ENCODE results near the gene RAX2. TPM values are rescaled to one million over a fixed set of nuclear protein-coding genes. Genes with fewer than 3 reads are reported as not detected.
"Not testable (repeated sequence)": the region's sequence is repeated elsewhere in the genome, so short reads cannot be mapped to it uniquely, and the experiment has no call there.

The RAX2 gene
- total and polyA plus RNA-seq, 2 donors (not counting 1 experiment from before 2014, with no cell fraction given), result not detected

DNA sequence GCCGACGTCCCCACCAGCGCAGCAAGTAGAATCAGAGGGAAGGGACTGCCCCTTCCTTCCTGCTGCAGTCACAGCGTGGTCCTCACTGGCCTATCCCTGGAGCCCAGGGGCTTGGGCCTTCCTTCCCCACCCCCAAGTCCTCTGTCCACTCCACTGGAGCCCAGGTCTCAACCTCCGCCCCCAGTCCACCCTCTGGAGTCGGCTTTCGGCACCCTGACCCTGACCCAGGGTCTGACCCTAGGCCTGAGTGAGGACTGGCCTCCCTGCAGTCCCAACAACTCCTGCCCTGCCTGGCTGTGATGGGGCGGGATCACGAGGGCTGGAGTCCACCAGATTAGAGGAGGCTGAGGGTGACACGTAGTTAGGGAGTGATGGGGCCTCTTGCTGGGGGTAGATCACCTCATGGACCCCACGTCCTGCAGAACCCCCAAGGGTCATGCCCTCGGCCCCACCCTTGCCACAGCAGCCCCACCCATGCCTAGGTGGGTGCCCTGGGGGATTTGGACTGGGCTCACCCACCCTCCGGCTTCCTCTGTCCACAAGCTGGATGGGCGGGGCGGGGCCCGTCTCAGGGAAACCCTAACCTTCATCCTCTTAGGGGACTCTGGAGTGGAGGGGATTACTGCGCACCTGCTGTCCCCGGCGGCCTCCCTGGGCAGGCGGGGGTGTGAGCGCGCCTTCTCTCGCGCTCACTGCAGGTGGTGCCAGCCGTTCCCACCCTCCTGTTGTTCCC is 3.8 kb downstream of the RAX2 start:
- Histone ChIP-seq H3K4me1 (ENCODE audit: control insufficient read depth, extremely low read depth, insufficient read depth, low read length) (peaks cover 2% of the 10 kb centered on the region), H3K4me2 (ENCODE audit: extremely low read depth, insufficient read depth, low read length) (no peak overlapping the region), H3K36me3 (ENCODE audit: control insufficient read depth, insufficient read depth, low read length) (peaks cover 3% of the 10 kb centered on the region), H2AFZ (ENCODE audit: low read length) (no peak overlapping the region), H3K9ac (ENCODE audit: insufficient read depth, low read length) (no peak overlapping the region), H3K4me3 (replicated peaks in 1 of 4; ENCODE audit: control extremely low read depth in 1 of 4, insufficient read depth in 1 of 4, low read depth in 3 of 4, low read length in 4 of 4) (no peak overlapping the region), H3K27ac (ENCODE audit: insufficient read depth, low read length) (no peak overlapping the region), H4K20me1 (ENCODE audit: control insufficient read depth, extremely low read depth, insufficient read depth, low read length) (no peaks in the 10 kb centered on the region), H3K27me3 (ENCODE audit: control insufficient read depth, insufficient read depth, low read length) (no peaks in the 10 kb centered on the region), H3K79me2 (ENCODE audit: control insufficient read depth, insufficient read depth, low read length) (peaks cover 2% of the 10 kb centered on the region), H3K9me3 (ENCODE audit: control insufficient read depth, insufficient read depth, low read depth, low read length) (no peaks in the 10 kb centered on the region)
- TF ChIP-seq CTCF (conservative IDR thresholded peaks at IDR 0.05 in 1 of 2, IDR thresholded peaks at IDR 0.05 in 1 of 2; ENCODE audit: low read depth in 1 of 2, low read length in 2 of 2) (no peak), EZH2 (IDR thresholded peaks at IDR 0.05; ENCODE audit: low read length, missing control alignments) (no peak)
- no peak for DNase-seq (ENCODE audit: low read depth in 2 of 2)

- H3K36me3 ChIP-seq (ENCODE audit: control insufficient read depth, insufficient read depth, low read length), result peaks cover 3% of the 10 kb centered on the region
- no peak overlapping the region for H3K27ac ChIP-seq (ENCODE audit: insufficient read depth, low read length)
- H3K4me3 ChIP-seq (replicated peaks in 1 of 4; ENCODE audit: control extremely low read depth in 1 of 4, insufficient read depth in 1 of 4, low read depth in 3 of 4, low read length in 4 of 4), result no peak overlapping the region
- H3K4me2 ChIP-seq (ENCODE audit: extremely low read depth, insufficient read depth, low read length), result no peak overlapping the region
- no peak for DNase-seq (ENCODE audit: low read depth in 2 of 2)
- no peaks in the 10 kb centered on the region for H3K27me3 ChIP-seq (ENCODE audit: control insufficient read depth, insufficient read depth, low read length)
- TF ChIP-seq EZH2 (IDR thresholded peaks at IDR 0.05; ENCODE audit: low read length, missing control alignments) (no peak), CTCF (conservative IDR thresholded peaks at IDR 0.05 in 1 of 2, IDR thresholded peaks at IDR 0.05 in 1 of 2; ENCODE audit: low read depth in 1 of 2, low read length in 2 of 2) (no peak)
- H4K20me1 ChIP-seq (ENCODE audit: control insufficient read depth, extremely low read depth, insufficient read depth, low read length), result no peaks in the 10 kb centered on the region
- H3K4me1 ChIP-seq (ENCODE audit: control insufficient read depth, extremely low read depth, insufficient read depth, low read length), result peaks cover 2% of the 10 kb centered on the region
- no peak overlapping the region for H3K9ac ChIP-seq (ENCODE audit: insufficient read depth, low read length)
- no peaks in the 10 kb centered on the region for H3K9me3 ChIP-seq (ENCODE audit: control insufficient read depth, insufficient read depth, low read depth, low read length)
- H2AFZ ChIP-seq (ENCODE audit: low read length), result no peak overlapping the region
- H3K79me2 ChIP-seq (ENCODE audit: control insufficient read depth, insufficient read depth, low read length), result peaks cover 4% of the 10 kb centered on the region
Observed at GRCh38 chr19:3767050-3767449, 5.0 kb downstream of the RAX2 start.

- no peaks in the 10 kb centered on the region for H4K20me1 ChIP-seq (ENCODE audit: control insufficient read depth, extremely low read depth, insufficient read depth, low read length)
- peaks cover 2% of the 10 kb centered on the region for H3K4me1 ChIP-seq (ENCODE audit: control insufficient read depth, extremely low read depth, insufficient read depth, low read length)
- H3K4me3 ChIP-seq (replicated peaks in 1 of 4; ENCODE audit: control extremely low read depth in 1 of 4, insufficient read depth in 1 of 4, low read depth in 3 of 4, low read length in 4 of 4), result no peak overlapping the region
- H3K27me3 ChIP-seq (ENCODE audit: control insufficient read depth, insufficient read depth, low read length), result no peaks in the 10 kb centered on the region
- H3K9ac ChIP-seq (ENCODE audit: insufficient read depth, low read length), result no peak overlapping the region
- H2AFZ ChIP-seq (ENCODE audit: low read length), result no peak overlapping the region
- DNase-seq (ENCODE audit: low read depth in 2 of 2), result no peak
- peaks cover 4% of the 10 kb centered on the region for H3K79me2 ChIP-seq (ENCODE audit: control insufficient read depth, insufficient read depth, low read length)
- no peak overlapping the region for H3K27ac ChIP-seq (ENCODE audit: insufficient read depth, low read length)
- TF ChIP-seq CTCF (conservative IDR thresholded peaks at IDR 0.05 in 1 of 2, IDR thresholded peaks at IDR 0.05 in 1 of 2; ENCODE audit: low read depth in 1 of 2, low read length in 2 of 2) (no peak), EZH2 (IDR thresholded peaks at IDR 0.05; ENCODE audit: low read length, missing control alignments) (no peak)
- no peaks in the 10 kb centered on the region for H3K9me3 ChIP-seq (ENCODE audit: control insufficient read depth, insufficient read depth, low read depth, low read length)
- no peak overlapping the region for H3K4me2 ChIP-seq (ENCODE audit: extremely low read depth, insufficient read depth, low read length)
- peaks cover 3% of the 10 kb centered on the region for H3K36me3 ChIP-seq (ENCODE audit: control insufficient read depth, insufficient read depth, low read length)
Observed at GRCh38 chr19:3766520-3766919, 5.5 kb downstream of the RAX2 start.

- DNase-seq (ENCODE audit: low read depth in 2 of 2), result peak in 1 of 2 donors; percentile 10
- H2AFZ ChIP-seq (ENCODE audit: low read length); H3K9ac ChIP-seq (ENCODE audit: insufficient read depth, low read length); H3K4me3 ChIP-seq (replicated peaks in 1 of 4; ENCODE audit: control extremely low read depth in 1 of 4, insufficient read depth in 1 of 4, low read depth in 3 of 4, low read length in 4 of 4); H3K36me3 ChIP-seq (ENCODE audit: control insufficient read depth, insufficient read depth, low read length); H3K27me3 ChIP-seq (ENCODE audit: control insufficient read depth, insufficient read depth, low read length); H4K20me1 ChIP-seq (ENCODE audit: control insufficient read depth, extremely low read depth, insufficient read depth, low read length); H3K4me2 ChIP-seq (ENCODE audit: extremely low read depth, insufficient read depth, low read length); H3K79me2 ChIP-seq (ENCODE audit: control insufficient read depth, insufficient read depth, low read length); H3K9me3 ChIP-seq (ENCODE audit: control insufficient read depth, insufficient read depth, low read depth, low read length); H3K27ac ChIP-seq (ENCODE audit: insufficient read depth, low read length); H3K4me1 ChIP-seq (ENCODE audit: control insufficient read depth, extremely low read depth, insufficient read depth, low read length): not testable (repeated sequence)
Observed at GRCh38 chr19:3765757-3766156, 6.3 kb downstream of the RAX2 start.

All from fibroblast of lung (primary cell).